Colon (tissue), 2 donors: Measurements from ENCODE around the gene PRRT2.
A peak's percentile ranks its signal among the peaks of the same experiment; 100 is the strongest.
"Not testable (repeated sequence)": the region's sequence is repeated elsewhere in the genome, so short reads cannot be mapped to it uniquely, and the experiment has no call there.

Experiments
- FAIRE-seq: peaks from 2 replicates; lab custom pipeline; 2012; peaks lifted over from hg19 to GRCh38; lab: Jason Lieb, UNC
- donor health status: control.
- donor health status: control.

PRRT2 gene

DNA sequence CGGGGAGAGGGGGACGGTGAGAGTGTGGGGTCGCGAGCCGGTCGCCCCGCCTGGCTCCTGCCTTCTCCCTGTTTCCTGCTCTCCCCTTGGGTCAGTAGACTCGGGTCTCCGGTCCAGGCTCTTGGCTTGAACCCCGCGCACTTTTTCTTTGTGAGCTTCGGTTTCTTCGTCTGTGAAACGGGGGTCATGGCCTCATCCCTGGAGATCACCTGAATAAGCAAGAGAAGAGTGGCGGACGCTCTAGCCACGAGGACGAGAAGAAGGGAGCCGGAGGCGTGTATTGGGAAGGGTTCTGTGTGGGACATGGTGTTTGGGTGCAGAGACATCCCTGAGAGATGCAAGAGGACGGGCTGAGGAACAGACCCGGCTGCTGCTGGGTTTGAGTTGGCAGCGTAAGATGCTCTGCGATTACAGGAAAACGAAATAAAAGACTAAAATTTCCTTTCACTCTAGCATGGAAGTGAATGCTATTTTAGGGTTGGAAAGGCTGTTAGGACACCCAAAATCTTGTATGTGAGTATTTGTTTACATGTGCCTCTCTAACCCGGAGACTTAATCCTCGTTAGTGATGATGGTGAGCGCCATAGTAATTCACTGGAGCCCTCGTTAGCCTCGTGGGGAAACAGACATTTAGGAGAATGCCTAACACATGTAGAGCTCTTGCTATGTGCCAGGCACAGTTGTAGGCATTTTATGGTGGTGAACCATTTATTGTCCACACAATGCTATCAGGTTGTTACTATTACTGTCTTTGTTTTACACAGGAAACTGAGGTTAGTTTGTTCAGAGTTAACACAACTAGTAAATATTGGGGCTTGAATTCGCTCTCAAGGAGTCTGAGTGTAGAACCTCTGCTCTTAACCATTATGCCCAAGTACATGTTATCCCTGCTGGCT lies 20.8 kb upstream of the PRRT2 start:
- no peak for FAIRE-seq

DNA sequence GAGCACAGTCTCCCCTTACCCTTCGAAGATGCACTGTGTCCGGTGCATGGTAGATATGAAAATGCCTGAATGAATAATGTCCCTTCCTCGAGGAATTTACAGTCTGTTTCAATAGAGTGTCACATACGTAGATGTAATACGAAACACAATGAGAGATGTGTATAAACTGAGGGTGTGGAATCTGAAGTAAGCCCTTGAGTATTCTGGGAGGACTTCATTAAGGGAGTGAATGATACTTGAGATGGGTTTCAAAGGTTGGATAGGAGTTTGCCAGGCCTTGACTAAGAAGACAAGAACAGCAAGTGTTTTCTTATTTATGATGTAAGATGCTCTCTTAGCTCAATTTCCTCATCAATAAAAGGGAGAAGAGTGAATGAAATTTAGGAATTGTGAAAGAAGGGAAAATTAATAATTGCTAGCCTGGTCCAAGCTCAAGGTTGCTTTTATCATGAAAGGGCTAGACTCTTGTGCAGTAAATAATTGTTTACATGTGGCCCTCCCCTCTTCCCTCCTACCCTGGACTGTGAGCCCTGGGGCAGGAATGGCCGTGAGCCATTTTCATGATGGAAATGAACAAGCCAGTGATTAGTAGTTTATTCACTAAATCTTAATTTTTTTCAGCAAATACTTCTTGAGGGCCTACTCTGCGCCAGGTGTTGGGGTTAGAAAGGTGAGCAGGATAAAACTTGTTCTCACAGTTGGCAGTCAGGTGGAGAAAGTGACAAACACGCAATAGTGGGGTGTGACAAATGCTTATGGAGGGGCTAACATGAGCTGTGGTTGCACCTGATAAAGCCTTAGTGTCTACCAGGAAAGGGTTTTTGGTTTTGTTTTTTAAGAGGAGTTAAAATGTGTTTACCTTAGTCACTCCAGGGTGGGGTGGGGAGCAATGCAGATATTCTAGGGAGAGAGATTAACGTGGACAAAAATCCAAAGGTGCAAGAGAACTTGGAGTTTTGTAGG lies 19.9 kb upstream of the PRRT2 start:
- FAIRE-seq = no peak

DNA sequence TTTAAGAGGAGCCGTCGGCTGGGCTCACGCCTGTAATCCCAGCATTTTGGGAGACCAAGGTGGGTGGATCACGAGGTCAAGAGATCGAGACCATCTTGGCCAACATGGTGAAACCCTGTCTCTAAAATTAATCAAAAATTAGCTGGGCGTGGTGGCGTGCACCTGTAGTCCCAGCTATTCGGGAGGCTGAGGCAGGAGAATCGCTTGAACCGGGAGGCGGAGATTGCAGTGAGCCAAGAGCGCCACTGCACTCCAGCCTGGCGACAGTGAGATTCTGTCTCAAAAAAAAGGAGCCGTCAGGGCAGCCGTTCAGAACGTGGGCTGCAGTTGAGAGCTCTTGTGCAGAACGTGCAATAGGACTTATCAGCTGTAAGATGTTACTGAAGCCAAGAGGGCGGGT lies 18.8 kb upstream of the PRRT2 start:
- FAIRE-seq = not testable (repeated sequence)

GRCh38 chr16:29794231-29794710 lies 17.7 kb upstream of the PRRT2 start:
- no peak for FAIRE-seq

DNA sequence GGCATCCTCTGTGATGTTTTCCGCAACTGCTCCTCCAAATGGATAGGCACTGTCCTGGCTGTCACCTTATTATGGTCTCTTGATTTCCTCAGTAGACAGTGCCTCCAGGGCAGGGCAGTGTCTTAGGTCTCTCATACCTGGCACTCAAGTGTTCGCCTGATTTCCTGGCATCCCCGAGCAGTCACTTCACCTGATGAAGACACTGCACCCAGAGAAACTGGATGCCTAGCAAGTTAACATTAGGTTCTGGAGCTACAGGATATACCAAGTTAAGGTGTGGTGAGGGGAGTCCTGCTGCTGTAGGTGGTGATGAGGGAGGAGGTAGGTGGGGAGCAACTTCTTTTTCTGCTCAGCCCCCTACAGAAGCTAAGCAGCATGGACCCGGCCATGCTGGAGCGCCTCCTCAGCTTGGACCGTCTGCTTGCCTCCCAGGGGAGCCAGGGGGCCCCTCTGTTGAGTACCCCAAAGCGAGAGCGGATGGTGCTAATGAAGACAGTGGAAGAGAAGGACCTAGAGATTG lies 9.5 kb upstream of the PRRT2 start:
- FAIRE-seq = no peak

GRCh38 chr16:29804020-29804419 lies 8.0 kb upstream of the PRRT2 start:
- FAIRE-seq = no peak

DNA sequence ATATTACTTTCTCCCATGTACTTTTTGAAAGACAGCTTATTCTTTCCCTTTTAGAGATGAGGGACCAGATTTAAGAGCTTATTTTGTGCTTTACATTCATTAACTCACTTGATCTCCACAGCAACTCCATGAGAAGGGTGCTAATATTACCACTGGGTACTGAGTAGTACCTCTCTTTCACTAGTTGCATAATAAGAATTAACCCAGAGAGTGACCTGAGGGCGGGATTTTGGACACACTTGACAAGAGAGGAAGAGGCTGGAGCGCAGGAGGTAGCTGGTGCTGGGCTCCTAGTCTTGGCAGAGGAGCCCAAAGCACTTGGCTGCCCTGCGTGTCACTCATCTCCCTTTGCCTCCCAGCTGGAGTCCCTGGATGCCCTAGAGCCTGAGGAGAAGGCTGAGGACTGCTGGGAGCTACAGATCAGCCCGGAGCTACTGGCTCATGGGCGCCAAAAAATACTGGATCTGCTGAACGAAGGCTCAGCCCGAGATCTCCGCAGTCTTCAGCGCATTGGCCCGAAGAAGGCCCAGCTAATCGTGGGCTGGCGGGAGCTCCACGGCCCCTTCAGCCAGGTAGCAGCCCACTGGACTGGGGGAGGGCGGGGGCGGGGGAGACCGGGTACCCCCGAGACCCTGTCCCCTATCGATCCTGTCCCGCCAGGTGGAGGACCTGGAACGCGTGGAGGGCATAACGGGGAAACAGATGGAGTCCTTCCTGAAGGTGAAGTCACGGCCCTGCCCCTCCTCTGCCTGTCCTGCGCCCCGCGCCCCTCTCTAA lies 7.3 kb upstream of the PRRT2 start:
- no peak for FAIRE-seq

GRCh38 chr16:29805232-29806098 lies 6.5 kb upstream of the PRRT2 start:
- no peak for FAIRE-seq

DNA sequence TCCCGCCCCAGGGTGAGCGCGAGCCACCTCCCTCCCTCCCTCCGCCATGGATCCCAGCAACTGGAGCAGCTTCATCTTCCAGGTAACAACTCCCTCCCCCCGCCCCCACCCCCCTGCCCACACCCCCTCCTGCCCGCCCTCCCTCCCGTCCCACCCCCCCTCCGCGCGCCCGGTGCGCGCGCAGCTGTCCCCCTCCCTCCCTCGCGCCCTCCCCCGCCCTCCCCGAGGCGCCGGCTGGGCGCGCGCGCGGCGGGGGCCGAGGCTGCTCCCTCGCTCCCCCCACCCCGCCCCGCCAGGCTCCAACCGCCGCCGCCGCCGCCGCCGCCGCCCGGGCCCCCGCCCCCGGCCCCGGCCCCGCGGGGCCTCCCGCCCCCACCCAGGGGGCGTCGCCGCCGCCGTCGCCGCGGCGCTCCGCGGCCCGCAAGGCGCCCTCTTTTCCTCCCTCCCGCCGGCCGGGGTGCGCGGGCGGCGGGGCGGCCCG lies 5.9 kb upstream of the PRRT2 start, which contains the start of gene MAZ:
Gene MAZ, plus strand, starts transcription at position 431 of the 481 bp plus-strand sequence. CDS start 173 bp downstream, outside the sequence.
- FAIRE-seq = no peak

DNA sequence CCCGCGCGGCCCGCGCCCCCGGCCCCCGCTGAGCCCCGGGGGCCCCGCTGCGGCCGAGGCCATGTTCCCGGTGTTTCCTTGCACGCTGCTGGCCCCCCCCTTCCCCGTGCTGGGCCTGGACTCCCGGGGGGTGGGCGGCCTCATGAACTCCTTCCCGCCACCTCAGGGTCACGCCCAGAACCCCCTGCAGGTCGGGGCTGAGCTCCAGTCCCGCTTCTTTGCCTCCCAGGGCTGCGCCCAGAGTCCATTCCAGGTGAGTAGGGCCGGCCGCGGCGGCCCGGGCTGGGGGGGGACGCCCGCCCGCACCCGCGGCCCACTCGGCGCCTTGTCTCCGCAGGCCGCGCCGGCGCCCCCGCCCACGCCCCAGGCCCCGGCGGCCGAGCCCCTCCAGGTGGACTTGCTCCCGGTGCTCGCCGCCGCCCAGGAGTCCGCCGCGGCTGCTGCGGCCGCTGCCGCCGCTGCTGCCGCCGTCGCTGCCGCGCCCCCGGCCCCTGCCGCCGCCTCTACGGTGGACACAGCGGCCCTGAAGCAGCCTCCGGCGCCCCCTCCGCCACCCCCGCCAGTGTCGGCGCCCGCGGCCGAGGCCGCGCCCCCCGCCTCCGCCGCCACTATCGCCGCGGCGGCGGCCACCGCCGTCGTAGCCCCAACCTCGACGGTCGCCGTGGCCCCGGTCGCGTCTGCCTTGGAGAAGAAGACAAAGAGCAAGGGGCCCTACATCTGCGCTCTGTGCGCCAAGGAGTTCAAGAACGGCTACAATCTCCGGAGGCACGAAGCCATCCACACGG lies 5.2 kb upstream of the PRRT2 start:
- FAIRE-seq = no peak

GRCh38 chr16:29807426-29808218 lies 4.4 kb upstream of the PRRT2 start:
- no peak for FAIRE-seq

GRCh38 chr16:29808219-29808900 lies 3.6 kb upstream of the PRRT2 start:
- no peak for FAIRE-seq

- no peak for FAIRE-seq
Measured at GRCh38 chr16:29809031-29809747, 2.8 kb upstream of the PRRT2 start.

DNA sequence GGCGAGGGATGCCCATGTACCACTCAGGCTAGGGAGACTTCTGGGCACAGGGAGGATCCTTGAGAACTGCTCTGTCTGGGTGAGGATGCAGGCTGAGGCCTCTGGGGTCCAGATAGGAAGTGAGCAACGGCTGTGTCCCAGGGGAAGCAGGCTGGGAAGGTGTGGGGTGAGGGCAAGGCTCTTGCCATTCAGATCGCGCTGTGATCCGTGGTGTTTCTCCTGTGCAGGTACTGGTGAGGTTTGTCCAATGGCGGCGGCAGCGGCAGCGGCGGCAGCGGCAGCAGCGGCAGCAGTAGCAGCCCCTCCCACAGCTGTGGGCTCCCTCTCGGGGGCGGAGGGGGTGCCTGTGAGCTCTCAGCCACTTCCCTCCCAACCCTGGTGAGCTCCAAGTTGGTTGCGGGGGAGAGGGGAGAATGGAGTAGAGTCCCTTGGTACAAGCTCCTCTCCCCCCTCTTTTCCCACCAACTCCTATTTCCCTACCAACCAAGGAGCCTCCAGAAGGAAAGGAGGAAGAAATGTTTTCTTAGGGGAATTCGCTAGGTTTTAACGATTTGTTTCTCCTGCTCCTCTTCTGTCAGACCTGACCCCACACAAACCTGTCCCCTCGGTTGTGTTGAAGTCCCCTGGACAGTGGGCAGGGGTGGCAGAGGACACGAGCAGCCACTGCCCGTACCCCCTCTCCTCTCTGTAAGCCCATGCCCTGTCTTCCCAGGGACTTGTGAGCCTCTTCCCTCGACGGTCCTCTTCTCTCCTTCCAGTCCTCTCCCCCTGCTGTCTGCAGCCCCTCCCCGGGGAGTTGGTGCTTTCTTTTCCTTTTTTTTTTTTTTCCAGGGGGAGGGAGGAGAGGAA lies 1.9 kb upstream of the PRRT2 start:
- FAIRE-seq = no peak

DNA sequence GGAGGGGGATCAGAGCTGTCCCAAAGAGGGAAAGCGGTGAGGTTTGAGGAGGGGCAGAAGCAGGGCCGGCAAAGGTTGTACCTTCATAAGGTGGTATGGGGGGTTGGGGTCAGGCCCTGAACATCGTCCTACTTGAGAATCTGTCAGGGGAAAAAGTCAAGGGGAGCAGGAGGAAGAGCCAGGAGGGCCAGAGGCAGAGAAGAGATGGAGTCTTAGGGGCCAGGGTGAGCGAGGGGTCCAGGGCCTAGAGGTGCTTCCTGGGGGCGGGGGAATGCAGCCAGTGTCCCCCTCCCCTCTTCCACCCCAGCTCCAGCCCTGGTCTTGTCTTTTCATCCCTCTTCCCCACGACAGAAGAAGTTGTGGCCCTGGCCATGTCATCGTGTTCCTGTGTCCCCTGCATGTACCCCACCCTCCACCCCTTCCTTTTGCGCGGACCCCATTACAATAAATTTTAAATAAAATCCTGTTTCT lies 1.3 kb upstream of the PRRT2 start:
- FAIRE-seq = no peak

- peak; percentile 75 for FAIRE-seq
Measured at GRCh38 chr16:29811170-29811895, 660 bp upstream of the PRRT2 start.
